ENCODE measurements around the gene RPS8.
"Not testable (repeated sequence)": the region's sequence is repeated elsewhere in the genome, so short reads cannot be mapped to it uniquely, and the experiment has no call there.

RPS8 gene

GRCh38 chr1:44803312-44804095, 28.2 kb downstream of the RPS8 start:
- DNase-seq = no peak

GRCh38 chr1:44805311-44806024, 30.1 kb downstream of the RPS8 start:
- no peak for DNase-seq

DNA sequence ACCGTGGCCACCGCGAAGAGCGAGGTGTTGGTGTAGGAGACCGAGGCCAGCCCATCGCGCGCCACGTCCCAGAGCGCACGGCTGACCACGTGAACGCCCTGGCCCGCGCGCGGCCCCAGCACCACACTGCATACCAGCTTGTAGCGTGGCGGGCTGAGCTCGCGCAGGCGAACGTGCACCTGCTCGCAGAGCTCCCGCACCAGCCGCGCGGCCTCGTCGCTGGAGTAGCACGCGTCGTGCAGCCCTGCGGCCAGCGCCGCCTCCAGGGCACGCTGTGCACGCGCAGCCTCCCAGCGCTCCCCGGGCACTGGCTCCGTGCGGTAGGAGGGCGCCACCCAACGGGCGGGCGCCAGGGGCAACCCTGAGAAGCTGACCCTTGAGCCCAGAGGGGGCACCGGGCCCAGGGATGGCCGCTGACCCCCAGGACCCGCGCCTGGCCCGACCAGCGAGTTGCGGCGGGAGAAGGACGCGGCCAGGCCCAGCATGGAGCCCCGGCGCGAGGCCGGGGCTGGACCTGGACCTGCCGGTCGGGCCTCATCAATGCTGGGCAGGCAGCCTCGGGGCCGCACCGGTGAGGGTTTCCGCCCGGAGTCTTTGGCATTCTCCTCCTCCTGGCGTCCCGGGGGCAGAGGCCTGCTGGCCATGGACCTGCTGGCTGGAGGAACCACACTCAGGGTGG, 30.8 kb downstream of the RPS8 start:
- DNase-seq = no peak

GRCh38 chr1:44806704-44807363, 31.5 kb downstream of the RPS8 start, which contains the start of gene DYNLT4:
Gene DYNLT4, minus strand, starts transcription at chr1:44807351. Its CDS starts 683 bp downstream, at chr1:44806668.
- DNase-seq = no peak

DNA sequence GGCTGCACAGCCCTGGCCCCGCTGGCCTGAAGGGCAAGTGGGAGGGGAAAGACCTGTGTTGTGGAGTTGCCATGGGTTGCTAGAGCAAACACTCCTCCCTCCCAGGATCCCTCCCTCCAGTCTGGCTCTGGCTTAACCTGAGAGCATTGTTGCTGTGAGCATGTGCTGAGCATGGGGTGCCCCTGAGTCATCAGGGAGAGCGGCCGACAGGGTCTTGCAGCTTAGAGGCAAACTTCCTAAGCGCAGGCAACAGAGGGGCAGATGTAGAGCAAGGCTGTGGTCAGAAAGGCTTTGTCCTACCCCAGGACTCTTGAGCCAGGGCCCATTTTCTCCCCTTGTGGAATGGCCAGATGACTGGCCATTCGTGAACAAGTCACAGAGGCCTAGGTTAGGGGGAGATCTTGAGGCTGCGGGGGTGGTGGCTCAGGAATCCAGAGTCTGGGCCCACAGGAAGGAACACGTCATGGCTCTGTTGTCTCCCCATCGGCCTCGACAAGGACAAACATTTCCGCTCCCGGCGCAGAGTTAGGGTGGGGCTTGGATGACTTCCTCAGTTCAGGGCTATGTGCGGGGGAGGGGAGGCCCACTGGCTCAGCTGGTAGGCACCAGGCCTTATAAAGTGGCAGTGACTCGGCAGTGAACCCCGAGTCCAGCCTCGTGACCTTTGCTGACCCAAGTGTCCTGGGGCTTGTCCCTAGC, 32.2 kb downstream of the RPS8 start:
- peak; percentile 79 for DNase-seq

DNA sequence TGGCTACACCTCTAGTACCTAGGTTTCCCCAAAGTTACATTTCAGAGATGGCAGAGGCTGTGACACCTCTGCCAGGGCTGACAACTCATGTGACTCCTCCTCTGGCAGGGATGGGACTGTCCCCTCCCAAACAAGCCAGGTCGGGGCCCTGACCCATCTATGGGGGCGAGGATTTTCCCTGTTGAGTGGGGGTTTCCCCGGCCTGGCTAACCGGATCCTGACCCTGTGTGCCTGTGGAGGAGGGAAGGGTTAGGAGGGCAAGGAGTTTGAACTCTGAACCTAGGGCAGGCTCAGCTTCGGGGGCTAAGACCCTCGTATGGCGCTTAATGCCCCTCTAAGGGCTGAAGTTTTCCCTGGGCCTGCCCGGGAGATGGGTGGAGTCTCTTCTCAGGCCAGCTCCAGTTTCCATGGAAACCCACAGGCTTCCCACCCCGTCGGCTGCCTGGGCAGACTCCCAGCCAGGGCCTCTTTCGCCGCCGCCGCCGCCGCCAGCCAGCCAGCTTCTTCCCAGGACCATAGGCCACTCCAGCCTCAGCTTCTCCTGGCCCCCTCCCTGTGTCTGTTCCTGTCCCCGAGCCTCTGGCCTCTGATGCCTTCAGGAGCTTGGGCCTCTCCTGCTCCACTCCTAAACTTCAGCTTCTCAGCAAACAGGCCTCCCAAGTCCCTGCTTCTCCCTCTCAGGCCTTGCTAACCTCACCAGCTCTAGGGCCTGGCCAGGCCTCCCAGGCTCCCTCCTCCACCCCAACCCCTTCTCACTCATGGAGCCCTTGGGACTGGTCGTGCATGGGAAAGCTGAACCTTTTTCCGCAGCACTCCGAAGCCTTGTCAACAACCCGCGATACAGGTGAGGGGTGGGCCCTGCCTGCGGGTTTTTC, 33.0 kb downstream of the RPS8 start, which contains the start of gene BTBD19:
TSS of gene BTBD19 (plus strand) at position 461 of the 875 bp plus-strand sequence. CDS start at position 759, 298 bp downstream.
- peak; percentile 77 for DNase-seq

GRCh38 chr1:44808938-44809917, 33.9 kb downstream of the RPS8 start:
- peak; percentile 87 for DNase-seq

GRCh38 chr1:44810101-44810761, 34.9 kb downstream of the RPS8 start:
- DNase-seq = peak; percentile 40

GRCh38 chr1:44810762-44811105, 35.4 kb downstream of the RPS8 start:
- not testable (repeated sequence) for DNase-seq

- DNase-seq = no peak
Measured at GRCh38 chr1:44811234-44811633, 35.9 kb downstream of the RPS8 start.

DNA sequence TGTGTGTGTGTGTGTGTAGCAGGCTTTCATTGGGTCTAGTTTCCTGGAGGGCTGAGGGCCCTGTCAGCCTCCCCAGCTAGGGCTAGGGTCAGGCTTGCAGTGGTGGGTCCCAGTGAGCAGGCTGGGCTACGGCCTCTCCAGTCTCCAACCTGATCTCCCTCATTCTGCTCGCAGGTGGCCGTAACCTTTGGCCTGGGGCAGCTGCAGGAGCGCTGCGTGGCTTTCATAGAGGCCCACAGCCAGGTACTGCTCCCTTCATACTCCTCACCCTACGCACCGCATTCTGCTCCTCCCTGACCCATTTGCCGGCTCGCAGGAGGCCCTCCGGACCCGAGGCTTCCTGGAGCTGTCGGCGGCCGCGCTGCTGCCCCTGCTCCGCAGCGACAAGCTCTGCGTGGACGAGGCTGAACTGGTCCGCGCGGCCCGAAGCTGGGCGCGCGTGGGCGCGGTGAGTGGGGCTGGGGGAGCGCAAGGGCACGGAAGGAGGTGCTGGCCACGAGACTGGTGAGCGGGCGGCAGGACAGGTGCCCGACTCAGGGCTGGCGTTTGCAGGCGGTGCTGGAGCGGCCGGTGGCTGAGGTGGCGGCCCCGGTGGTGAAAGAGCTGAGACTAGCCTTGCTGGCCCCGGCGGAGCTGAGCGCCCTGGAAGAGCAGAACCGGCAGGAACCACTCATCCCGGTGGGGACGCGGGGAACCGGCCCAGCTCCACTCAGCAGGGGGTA, 37.6 kb downstream of the RPS8 start:
- no peak for DNase-seq

- DNase-seq = not testable (repeated sequence)
Measured at GRCh38 chr1:44815926-44816325, 40.6 kb downstream of the RPS8 start.

GRCh38 chr1:44817307-44817706, 42.0 kb downstream of the RPS8 start:
- DNase-seq = no peak

DNA sequence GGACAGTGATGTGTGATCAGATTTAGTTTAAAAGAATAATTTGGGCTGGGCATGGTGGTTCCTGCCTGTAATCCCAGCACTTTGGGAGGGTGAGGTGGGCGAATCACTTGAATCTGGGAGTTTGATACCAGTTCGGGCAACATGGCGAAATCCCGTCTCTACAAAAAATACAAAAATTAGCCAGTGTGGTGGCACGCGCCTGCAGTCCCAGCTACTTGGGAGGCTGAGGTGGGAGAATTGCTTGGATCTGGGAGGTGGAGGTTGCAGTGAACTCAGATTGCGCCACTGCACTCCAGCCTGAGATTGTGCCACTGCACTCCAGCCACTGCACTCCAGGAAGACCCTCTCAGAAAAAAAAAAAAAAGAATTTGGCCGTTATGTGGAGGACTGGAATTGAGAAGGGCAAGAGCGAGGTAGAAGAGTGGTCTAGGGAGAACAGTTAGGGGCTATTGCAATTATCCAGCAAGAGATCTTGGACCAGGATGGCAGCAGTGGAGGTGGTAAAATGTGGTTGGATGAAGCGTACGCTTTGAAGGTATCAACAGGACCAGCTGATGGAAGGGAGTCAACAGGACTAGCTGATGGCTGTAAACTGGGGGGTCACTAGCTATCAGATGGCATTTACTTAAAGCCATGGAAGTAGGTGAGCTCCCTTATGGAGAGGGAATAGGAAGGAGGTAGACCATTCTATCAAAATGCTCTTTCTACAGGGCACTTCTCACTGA, 42.6 kb downstream of the RPS8 start:
- DNase-seq = no peak

- no peak for DNase-seq
Measured at GRCh38 chr1:44819196-44819607, 43.9 kb downstream of the RPS8 start.

- peak; percentile 79 for DNase-seq
Measured at GRCh38 chr1:44819608-44820327, 44.4 kb downstream of the RPS8 start.

Data from activated naive CD4-positive, alpha-beta T cell treated with anti-CD3 and anti-CD28 coated beads, Interleukin-2, amount 50 U/mL, for 16 hours (primary cell).